ENCODE results near the gene RNU1-1.
"Not testable (repeated sequence)": the region's sequence is repeated elsewhere in the genome, so short reads cannot be mapped to it uniquely, and the experiment has no call there.

The RNU1-1 gene

GRCh38 chr1:16491056-16491675 lies 22.9 kb downstream of the RNU1-1 start:
- DNase-seq, result no peak

- DNase-seq, result not testable (repeated sequence)
These were observed 24.7 kb downstream of the RNU1-1 start for GRCh38 chr1:16489195-16489880.

GRCh38 chr1:16487011-16487410 lies 27.1 kb downstream of the RNU1-1 start:
- DNase-seq, result not testable (repeated sequence)

- not testable (repeated sequence) for DNase-seq
These were observed 27.8 kb downstream of the RNU1-1 start for GRCh38 chr1:16486316-16486715.

- no peak for DNase-seq
These were observed 29.2 kb downstream of the RNU1-1 start for GRCh38 chr1:16484931-16485330.

GRCh38 chr1:16484501-16484835 lies 29.6 kb downstream of the RNU1-1 start:
- no peak for DNase-seq

- not testable (repeated sequence) for DNase-seq
These were observed 30.2 kb downstream of the RNU1-1 start for GRCh38 chr1:16483639-16484500.

- DNase-seq, result not testable (repeated sequence)
These were observed 30.9 kb downstream of the RNU1-1 start for GRCh38 chr1:16483146-16483545.

- no peak for DNase-seq
These were observed 36.0 kb downstream of the RNU1-1 start for GRCh38 chr1:16478091-16478490.

- DNase-seq, result not testable (repeated sequence)
These were observed 38.0 kb downstream of the RNU1-1 start for GRCh38 chr1:16475771-16476770.

GRCh38 chr1:16474891-16475290 lies 39.2 kb downstream of the RNU1-1 start:
- not testable (repeated sequence) for DNase-seq

- no peak for DNase-seq
These were observed 39.8 kb downstream of the RNU1-1 start for GRCh38 chr1:16474166-16474800.

- no peak for DNase-seq
These were observed 45.5 kb downstream of the RNU1-1 start for GRCh38 chr1:16468558-16468957.

- DNase-seq, result no peak
These were observed 49.0 kb downstream of the RNU1-1 start for GRCh38 chr1:16464917-16465625.

Data from NCI-H187 (cell line).